Bronchial epithelial cell (primary cell): ENCODE data around the gene NLRC3. TPM values are rescaled to one million over a fixed set of nuclear protein-coding genes. Genes with fewer than 3 reads are reported as not detected.

Experiments
- DNase-seq: peaks from one replicate; pipeline ENCODE4 v3.0.0-alpha.2; 2010; ENCODE audit warnings: low read depth
- FAIRE-seq: peaks from 2 replicates; lab custom pipeline; 2011; peaks lifted over from hg19 to GRCh38; lab: Jason Lieb, UNC
- H3K27me3 ChIP-seq: 2 replicates; pipeline ENCODE4 v1.5.1; 2011; ENCODE audit warnings: low read length; ENCODE audit not compliant: control insufficient read depth, insufficient read depth
- H3K36me3 ChIP-seq: 2 replicates; pipeline ENCODE4 v1.5.1; 2011; ENCODE audit warnings: low read length; ENCODE audit not compliant: control insufficient read depth, insufficient read depth
- H3K4me3 ChIP-seq: 2 replicates; pipeline ENCODE4 v1.5.1; 2011; ENCODE audit warnings: mild to moderate bottlenecking, low read depth, low read length, control low read depth
- total RNA-seq: library from RNA; depleted of rRNA; stranded (reverse); fragments of >200 nt; gene quantifications from 2 replicates; pipeline ENCODE4 v1.2.1, GENCODE V29; 2014
- TF ChIP-seq, protein P1 (sequence below): IDR thresholded peaks from 2 replicates; pipeline ENCODE4 v1.5.1; 2011; ENCODE audit warnings: mild to moderate bottlenecking, moderate library complexity, low read length, control low read depth, inconsistent platforms; ENCODE audit not compliant: insufficient read depth, severe bottlenecking

NLRC3 gene
- total RNA-seq, 1 donor from 2014 or later = not detected

DNA sequence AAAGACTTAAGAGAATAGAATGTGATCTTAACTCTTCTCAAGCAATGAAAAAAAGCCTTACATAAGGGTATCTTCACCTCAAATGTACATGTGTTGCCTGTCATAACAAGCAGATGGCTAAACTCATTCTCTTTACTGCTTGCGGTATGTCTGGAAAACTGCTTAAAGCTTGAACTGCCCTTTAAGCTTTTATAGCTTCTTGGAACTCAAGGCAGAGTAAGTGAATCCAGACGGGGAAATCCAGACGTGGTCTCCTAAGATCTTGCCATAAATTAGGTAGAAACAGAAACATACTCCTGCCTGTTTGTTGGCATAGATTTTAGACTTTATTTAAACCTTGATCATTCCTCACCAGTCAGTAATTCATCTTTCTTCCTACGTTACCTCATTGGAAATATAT lies 56.8 kb downstream of the NLRC3 start:
- H3K27me3 ChIP-seq = no peaks in the 10 kb centered on the region
- H3K36me3 ChIP-seq = peaks cover 1% of the 10 kb centered on the region
- FAIRE-seq (no peak), DNase-seq (no peak)
- TF ChIP-seq, protein P1, sequence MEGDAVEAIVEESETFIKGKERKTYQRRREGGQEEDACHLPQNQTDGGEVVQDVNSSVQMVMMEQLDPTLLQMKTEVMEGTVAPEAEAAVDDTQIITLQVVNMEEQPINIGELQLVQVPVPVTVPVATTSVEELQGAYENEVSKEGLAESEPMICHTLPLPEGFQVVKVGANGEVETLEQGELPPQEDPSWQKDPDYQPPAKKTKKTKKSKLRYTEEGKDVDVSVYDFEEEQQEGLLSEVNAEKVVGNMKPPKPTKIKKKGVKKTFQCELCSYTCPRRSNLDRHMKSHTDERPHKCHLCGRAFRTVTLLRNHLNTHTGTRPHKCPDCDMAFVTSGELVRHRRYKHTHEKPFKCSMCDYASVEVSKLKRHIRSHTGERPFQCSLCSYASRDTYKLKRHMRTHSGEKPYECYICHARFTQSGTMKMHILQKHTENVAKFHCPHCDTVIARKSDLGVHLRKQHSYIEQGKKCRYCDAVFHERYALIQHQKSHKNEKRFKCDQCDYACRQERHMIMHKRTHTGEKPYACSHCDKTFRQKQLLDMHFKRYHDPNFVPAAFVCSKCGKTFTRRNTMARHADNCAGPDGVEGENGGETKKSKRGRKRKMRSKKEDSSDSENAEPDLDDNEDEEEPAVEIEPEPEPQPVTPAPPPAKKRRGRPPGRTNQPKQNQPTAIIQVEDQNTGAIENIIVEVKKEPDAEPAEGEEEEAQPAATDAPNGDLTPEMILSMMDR = no peak
- no peak overlapping the region for H3K4me3 ChIP-seq

DNA sequence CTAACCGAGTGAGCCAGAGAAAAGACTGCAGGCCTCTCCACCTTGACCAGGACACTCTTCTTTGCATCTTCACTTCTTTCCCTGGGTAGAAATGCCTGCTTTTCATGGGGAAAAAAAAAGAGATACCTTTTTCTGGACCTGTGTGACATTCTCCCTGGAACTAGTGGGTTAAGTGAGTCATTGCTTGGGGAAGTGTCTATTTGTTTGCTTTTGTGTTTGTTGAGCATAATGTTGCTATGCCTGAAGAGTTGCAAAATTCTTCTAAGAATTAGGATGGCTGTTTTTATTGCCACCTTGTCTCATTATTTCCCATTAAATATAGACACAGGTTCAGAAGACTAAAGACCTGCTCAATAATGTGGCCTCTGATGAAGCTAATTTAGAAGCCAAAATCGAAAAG lies 57.6 kb downstream of the NLRC3 start:
- Histone ChIP-seq H3K27me3 (no peaks in the 10 kb centered on the region), H3K4me3 (no peak overlapping the region), H3K36me3 (no peaks in the 10 kb centered on the region)
- TF ChIP-seq, protein P1 = no peak
- FAIRE-seq (no peak), DNase-seq (peak; percentile 41)

- TF ChIP-seq, protein P1 = no peak
- FAIRE-seq (no peak), DNase-seq (no peak)
- H3K36me3 ChIP-seq = no peaks in the 10 kb centered on the region
- no peak overlapping the region for H3K4me3 ChIP-seq
- no peaks in the 10 kb centered on the region for H3K27me3 ChIP-seq
These were observed 58.2 kb downstream of the NLRC3 start for GRCh38 chr16:3518986-3519348.

GRCh38 chr16:3518292-3518985 lies 58.8 kb downstream of the NLRC3 start:
- no peaks in the 10 kb centered on the region for H3K27me3 ChIP-seq
- DNase-seq (no peak), FAIRE-seq (no peak)
- TF ChIP-seq, protein P1 = no peak
- H3K36me3 ChIP-seq = no peaks in the 10 kb centered on the region
- no peak overlapping the region for H3K4me3 ChIP-seq

GRCh38 chr16:3515897-3516296 lies 61.3 kb downstream of the NLRC3 start:
- Histone ChIP-seq H3K27me3 (no peaks in the 10 kb centered on the region), H3K4me3 (no peak overlapping the region), H3K36me3 (peaks cover 4% of the 10 kb centered on the region)
- TF ChIP-seq, protein P1 = no peak
- no peak for FAIRE-seq
- DNase-seq = no peak

DNA sequence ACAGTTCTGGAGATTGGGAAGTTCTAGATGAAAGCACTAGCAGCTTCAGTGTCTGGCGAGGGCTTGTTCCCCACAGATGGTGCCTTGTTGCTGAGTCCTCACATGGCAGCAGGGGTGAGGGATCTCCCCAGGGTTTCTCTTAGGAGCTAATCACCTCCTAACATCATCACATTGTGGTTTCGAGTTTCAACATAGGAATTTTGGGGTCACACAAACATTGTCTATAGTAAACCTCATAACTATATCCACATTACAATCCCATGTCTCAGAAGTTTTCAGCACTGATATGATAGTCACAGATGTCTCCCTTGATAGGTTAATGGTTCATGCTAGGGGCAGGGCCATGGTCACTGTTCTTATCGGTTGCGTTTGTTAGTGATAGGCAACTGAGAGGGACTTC lies 62.6 kb downstream of the NLRC3 start:
- no peak for DNase-seq
- H3K36me3 ChIP-seq = peaks cover 6% of the 10 kb centered on the region
- TF ChIP-seq, protein P1 = no peak
- H3K4me3 ChIP-seq = no peak overlapping the region
- H3K27me3 ChIP-seq = no peaks in the 10 kb centered on the region
- no peak for FAIRE-seq
